Fibroblast of mammary gland (primary cell): Measurements from ENCODE around the gene PROS1.
"Not testable (repeated sequence)": the region's sequence is repeated elsewhere in the genome, so short reads cannot be mapped to it uniquely, and the experiment has no call there.

Experiments
- DNase-seq: peaks from one replicate; pipeline ENCODE4 v3.0.0-alpha.2; 2010; ENCODE audit warnings: low read depth
- H3K4me3 ChIP-seq: 2 replicates; pipeline ENCODE4 v1.5.1; 2011; ENCODE audit warnings: low read depth, mild to moderate bottlenecking, low read length, moderate library complexity; ENCODE audit not compliant: control insufficient read depth
- CTCF ChIP-seq: conservative IDR thresholded peaks from 2 replicates; pipeline ENCODE4 v1.5.1; 2011; ENCODE audit warnings: low read depth, low read length, inconsistent platforms; ENCODE audit not compliant: control insufficient read depth, insufficient read depth

The PROS1 gene

GRCh38 chr3:93961026-93961425 lies 12.7 kb downstream of the PROS1 start:
- no peak for TF ChIP-seq CTCF
- H3K4me3 ChIP-seq: no peak overlapping the region
- no peak for DNase-seq

GRCh38 chr3:93949958-93950357 lies 23.7 kb downstream of the PROS1 start:
- not testable (repeated sequence) for H3K4me3 ChIP-seq, DNase-seq

GRCh38 chr3:93937485-93937884 lies 36.2 kb downstream of the PROS1 start:
- not testable (repeated sequence) for DNase-seq, H3K4me3 ChIP-seq

GRCh38 chr3:93936549-93936948 lies 37.1 kb downstream of the PROS1 start:
- DNase-seq: no peak
- H3K4me3 ChIP-seq: no peak overlapping the region
- no peak for TF ChIP-seq CTCF

GRCh38 chr3:93934366-93935046 lies 39.2 kb downstream of the PROS1 start:
- TF ChIP-seq CTCF: no peak
- no peak for DNase-seq
- H3K4me3 ChIP-seq: no peak overlapping the region

- H3K4me3 ChIP-seq: no peak overlapping the region
- DNase-seq: no peak
- TF ChIP-seq CTCF: no peak
Measured at GRCh38 chr3:93931597-93932229, 42.0 kb downstream of the PROS1 start.

GRCh38 chr3:93930041-93930440 lies 43.7 kb downstream of the PROS1 start:
- TF ChIP-seq CTCF: no peak
- no peak overlapping the region for H3K4me3 ChIP-seq
- no peak for DNase-seq

GRCh38 chr3:93926789-93927188 lies 46.9 kb downstream of the PROS1 start:
- no peak for DNase-seq
- TF ChIP-seq CTCF: no peak
- H3K4me3 ChIP-seq: no peak overlapping the region
